BJ (cell line): Measurements from ENCODE around the gene MGAT4A. TPM values are rescaled to one million over a fixed set of nuclear protein-coding genes. Genes with fewer than 3 reads are reported as not detected.
"Not testable (repeated sequence)": the region's sequence is repeated elsewhere in the genome, so short reads cannot be mapped to it uniquely, and the experiment has no call there.

Source experiments
- CTCF ChIA-PET: fragments of 350-600 bp; formaldehyde crosslinking; extraction: SDS; loops from one replicate; lab custom pipeline; 2021; ENCODE audit warnings: antibody characterized with exemption, inconsistent platforms; lab: Yijun Ruan, JAX
- POLR2A ChIA-PET: fragments of 300-600 bp; sonication (Branson Sonifier 250); formaldehyde crosslinking; extraction: SDS; loops from one replicate; lab custom pipeline; 2021; ENCODE audit warnings: antibody characterized with exemption; lab: Charles Lee
- DNase-seq: peaks from one replicate; pipeline ENCODE4 v3.0.0-alpha.2; 2011; ENCODE audit warnings: low read depth
- H3K27me3 ChIP-seq: 2 replicates; pipeline ENCODE4 v1.6.0; 2011; ENCODE audit warnings: low read length; ENCODE audit not compliant: control insufficient read depth, insufficient read depth
- H3K36me3 ChIP-seq: 2 replicates; pipeline ENCODE4 v1.5.1; 2011; ENCODE audit warnings: low read length; ENCODE audit not compliant: control insufficient read depth, insufficient read depth
- H3K4me3 ChIP-seq: 2 replicates; pipeline ENCODE4 v1.5.1; 2011; ENCODE audit warnings: low read depth, mild to moderate bottlenecking, control low read depth, low read length
- polyA plus RNA-seq: library from polyadenylated mRNA; depleted of rRNA; stranded (reverse); fragments of >200 nt; gene quantifications from 2 replicates; pipeline ENCODE4 v1.2.3, GENCODE V29; 2011
- TF ChIP-seq, protein P1 (sequence below): IDR thresholded peaks from 2 replicates; pipeline ENCODE4 v1.5.1; 2011; ENCODE audit warnings: low read depth, mild to moderate bottlenecking, control low read depth, inconsistent platforms, low read length, moderate library complexity; ENCODE audit not compliant: insufficient read depth

The MGAT4A gene
- polyA plus RNA-seq, 1 experiment, result not detected

DNA sequence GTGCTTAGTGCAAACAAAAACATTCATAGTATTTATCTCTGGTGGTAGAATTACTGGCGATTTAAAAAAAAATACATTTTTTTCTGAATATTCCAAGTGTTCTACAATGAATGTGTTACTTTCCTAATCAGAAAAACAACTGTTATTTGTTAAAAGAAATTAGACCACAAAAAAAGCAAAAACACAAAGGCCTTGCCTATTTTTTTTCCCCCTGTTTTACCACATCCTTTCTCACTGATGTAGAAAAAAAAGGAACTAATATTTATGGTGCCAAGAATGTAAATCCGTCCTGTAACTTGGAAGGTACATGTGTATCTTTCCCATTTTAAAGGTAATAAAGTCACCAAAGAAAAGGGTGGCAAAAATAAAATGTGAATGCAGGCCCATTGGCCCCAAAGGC lies 28.4 kb upstream of the MGAT4A start:
- Histone ChIP-seq H3K36me3 (no peaks in the 10 kb centered on the region), H3K27me3 (peaks cover 1% of the 10 kb centered on the region), H3K4me3 (no peak overlapping the region)
- ChIA-PET POLR2A (no interaction called here), CTCF (no interaction called here)
- DNase-seq, result no peak
- TF ChIP-seq, protein P1, sequence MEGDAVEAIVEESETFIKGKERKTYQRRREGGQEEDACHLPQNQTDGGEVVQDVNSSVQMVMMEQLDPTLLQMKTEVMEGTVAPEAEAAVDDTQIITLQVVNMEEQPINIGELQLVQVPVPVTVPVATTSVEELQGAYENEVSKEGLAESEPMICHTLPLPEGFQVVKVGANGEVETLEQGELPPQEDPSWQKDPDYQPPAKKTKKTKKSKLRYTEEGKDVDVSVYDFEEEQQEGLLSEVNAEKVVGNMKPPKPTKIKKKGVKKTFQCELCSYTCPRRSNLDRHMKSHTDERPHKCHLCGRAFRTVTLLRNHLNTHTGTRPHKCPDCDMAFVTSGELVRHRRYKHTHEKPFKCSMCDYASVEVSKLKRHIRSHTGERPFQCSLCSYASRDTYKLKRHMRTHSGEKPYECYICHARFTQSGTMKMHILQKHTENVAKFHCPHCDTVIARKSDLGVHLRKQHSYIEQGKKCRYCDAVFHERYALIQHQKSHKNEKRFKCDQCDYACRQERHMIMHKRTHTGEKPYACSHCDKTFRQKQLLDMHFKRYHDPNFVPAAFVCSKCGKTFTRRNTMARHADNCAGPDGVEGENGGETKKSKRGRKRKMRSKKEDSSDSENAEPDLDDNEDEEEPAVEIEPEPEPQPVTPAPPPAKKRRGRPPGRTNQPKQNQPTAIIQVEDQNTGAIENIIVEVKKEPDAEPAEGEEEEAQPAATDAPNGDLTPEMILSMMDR, result no peak

DNA sequence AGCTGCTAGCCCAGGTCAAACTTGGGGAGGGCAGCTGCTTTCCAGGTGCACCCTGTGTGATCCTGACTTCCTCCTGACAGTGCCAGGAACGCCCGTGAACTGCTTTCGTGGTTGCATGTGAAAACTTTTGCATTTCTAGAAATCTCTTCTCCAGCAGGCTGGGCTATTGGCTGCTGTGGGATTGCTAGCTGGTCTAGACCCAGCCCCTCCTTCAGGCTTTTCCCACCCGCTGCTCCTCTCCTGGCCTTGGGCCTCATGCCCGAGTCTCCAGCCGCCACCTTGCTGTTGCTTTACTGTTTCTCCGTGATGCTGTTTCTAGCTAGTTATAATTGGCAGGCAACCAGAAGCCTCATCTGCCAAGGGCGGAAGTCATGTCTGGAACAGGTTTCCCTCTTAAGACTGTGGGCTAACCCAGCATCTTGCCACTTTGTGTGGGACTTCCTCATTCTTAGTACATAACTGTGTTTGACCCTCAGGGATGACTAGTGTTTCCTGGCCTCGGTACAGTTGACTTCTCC lies 27.0 kb upstream of the MGAT4A start:
- Histone ChIP-seq H3K27me3 (peaks cover 1% of the 10 kb centered on the region), H3K4me3 (no peak overlapping the region), H3K36me3 (no peaks in the 10 kb centered on the region)
- ChIA-PET CTCF (no interaction called here), POLR2A (interaction anchor here (0.6 kb wide), 1 partner anchor 62 kb away, joined by 4 read pairs; no protein-coding TSS in a partner anchor)
- TF ChIP-seq, protein P1, result no peak
- peak; percentile 72 for DNase-seq

DNA sequence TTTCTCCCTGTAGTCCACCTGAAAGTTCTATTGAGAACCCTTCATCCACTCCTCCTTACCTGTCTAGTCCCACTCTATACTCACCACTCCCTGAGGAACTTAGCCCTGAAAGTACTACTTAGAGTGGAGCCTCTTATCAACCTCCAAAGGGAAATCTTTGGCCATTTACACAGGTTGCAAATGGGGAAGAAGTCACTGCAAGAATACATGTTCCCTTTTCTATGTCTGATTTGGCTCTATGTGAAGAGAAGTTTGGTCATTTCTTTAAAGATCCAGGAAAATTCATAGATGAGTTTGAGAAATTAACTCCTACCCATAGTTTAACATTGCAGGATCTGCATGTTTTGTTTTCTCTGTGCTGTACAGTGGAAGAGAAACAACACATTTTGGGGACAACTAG lies 22.9 kb upstream of the MGAT4A start:
- DNase-seq, result no peak
- H3K27me3 ChIP-seq, result peaks cover 12% of the 10 kb centered on the region
- POLR2A ChIA-PET, result no interaction called here
- H3K4me3 ChIP-seq, result no peak overlapping the region
- H3K36me3 ChIP-seq, result no peaks in the 10 kb centered on the region
- CTCF ChIA-PET, result no interaction called here
- TF ChIP-seq, protein P1, result no peak

- DNase-seq, CTCF ChIA-PET, H3K4me3 ChIP-seq, H3K36me3 ChIP-seq, POLR2A ChIA-PET: not testable (repeated sequence)
- H3K27me3 ChIP-seq, result peaks cover 12% of the 10 kb centered on the region
These were observed 21.8 kb upstream of the MGAT4A start for GRCh38 chr2:98752711-98753110.

DNA sequence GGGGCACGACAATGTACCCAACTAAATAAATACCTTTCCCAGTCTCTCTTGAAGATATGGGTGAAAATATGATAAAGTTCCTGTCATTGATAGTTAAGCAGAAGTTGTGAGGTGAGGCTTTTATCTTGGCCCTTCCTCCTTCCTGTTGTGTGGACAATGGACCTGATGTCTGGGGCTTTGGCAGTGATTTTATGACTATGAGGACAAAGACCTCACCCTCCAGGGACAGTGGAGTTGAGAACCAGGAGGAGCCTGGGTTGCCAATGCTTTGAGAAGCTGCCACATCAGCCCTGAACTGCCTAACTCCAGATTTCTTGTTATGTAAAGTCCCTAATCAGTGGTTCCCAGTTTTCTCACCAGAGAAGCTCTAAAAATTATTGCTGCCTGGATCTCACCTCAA lies 20.8 kb upstream of the MGAT4A start:
- no peak overlapping the region for H3K4me3 ChIP-seq
- POLR2A ChIA-PET, result no interaction called here
- H3K27me3 ChIP-seq, result peaks cover 12% of the 10 kb centered on the region
- CTCF ChIA-PET, result no interaction called here
- DNase-seq, result no peak
- TF ChIP-seq, protein P1, result no peak
- H3K36me3 ChIP-seq, result no peaks in the 10 kb centered on the region
